GM21576 (cell line): ENCODE measurements around the gene ST3GAL2.
A peak's percentile ranks its signal among the peaks of the same experiment; 100 is the strongest.

ENCODE experiments used
- ATAC-seq: cut with Tn5 transposase; IDR thresholded peaks from one replicate; pipeline ENCODE4 v1.9.1; 2021; ENCODE audit warnings: mild to moderate bottlenecking, moderate library complexity; ENCODE audit not compliant: unreplicated experiment

ST3GAL2 gene, protein sequence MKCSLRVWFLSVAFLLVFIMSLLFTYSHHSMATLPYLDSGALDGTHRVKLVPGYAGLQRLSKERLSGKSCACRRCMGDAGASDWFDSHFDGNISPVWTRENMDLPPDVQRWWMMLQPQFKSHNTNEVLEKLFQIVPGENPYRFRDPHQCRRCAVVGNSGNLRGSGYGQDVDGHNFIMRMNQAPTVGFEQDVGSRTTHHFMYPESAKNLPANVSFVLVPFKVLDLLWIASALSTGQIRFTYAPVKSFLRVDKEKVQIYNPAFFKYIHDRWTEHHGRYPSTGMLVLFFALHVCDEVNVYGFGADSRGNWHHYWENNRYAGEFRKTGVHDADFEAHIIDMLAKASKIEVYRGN

DNA sequence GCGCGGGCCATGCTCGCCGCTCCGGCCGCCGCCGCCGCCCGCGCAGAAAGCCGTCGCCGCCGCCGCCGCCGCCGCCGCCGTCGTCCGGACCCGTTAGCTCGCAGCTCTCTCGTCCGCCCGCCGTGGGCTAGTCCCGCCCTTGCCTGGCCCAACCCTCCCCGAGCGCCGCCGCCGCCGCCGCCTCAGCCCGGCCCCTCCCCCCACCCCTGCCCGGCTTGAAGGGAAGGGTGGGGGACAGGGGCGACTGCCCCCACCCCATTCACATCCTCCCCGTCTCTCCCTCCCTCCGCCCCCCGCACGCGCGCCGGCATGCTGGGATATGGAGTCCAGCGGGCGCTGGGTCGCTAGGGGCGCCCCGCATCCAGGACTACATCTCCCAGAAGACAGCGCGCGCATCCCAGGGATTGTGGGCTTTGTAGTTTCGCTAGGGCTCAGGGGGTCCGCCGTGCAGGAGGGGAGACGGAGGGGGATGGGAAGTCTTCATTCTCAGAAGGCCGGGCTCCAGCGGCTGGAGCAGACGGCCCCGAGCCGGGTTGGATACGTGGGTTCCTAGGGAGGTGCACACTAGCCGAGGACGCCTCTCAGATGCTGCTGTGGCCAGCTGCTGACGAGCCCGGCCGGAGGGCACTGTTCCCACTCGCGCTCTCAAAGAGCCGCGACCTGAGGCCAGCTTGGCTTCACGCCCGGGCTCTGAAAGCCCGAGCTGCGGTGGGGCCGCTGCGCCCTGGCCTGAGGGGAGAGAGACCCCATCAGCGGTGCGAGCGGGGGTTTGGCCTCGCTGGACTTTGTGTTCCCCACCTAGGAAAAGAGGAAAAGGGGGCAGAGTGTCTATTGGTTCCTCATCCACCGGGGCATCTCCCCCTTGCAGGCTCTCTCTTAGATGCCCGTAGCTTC lies at the start of gene ST3GAL2:
Gene ST3GAL2 (minus strand): TSS at position 132 of the 894 bp plus-strand sequence. CDS start 40,570 bp downstream, outside the sequence.
- ATAC-seq = peak; percentile 73

DNA sequence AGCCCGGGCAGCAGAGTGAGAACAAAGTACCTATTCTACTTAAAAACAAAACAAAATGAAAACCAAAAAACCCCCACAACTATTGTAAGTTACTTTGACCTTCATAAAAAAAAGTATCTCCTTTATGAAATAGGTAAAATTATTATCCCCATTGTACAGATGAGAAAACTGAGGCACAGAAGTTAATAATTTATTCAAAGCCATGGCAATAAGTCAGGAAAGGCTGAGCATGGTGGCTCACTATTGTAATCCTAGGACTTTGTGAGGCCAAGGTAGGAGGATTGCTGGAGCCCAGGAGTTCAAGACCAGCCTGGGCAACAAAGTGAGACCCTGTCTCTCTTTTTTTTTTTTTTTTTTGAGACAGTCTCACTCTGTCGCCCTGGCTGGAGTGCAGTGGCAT lies 46.0 kb upstream of the ST3GAL2 start:
- no peak for ATAC-seq

DNA sequence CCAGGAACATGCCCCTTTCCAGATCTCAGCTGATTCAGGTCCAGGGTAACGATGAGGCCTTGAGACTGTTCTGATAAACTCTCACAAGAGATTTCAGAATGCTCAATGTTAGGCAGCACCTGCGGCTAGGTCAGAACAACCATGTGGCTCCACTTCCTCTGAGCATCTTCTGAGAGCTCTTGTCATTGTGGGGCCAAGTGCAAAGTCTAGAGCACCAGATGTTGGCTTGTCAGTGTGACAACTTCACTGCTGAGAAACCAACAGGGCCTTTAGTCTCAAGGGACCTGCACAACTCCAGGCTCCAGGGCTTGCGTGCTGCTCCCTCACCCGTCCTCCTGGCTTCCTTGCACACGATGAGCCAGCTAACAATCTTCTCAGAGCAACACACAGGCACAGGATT lies 44.5 kb upstream of the ST3GAL2 start:
- peak; percentile 56 for ATAC-seq

DNA sequence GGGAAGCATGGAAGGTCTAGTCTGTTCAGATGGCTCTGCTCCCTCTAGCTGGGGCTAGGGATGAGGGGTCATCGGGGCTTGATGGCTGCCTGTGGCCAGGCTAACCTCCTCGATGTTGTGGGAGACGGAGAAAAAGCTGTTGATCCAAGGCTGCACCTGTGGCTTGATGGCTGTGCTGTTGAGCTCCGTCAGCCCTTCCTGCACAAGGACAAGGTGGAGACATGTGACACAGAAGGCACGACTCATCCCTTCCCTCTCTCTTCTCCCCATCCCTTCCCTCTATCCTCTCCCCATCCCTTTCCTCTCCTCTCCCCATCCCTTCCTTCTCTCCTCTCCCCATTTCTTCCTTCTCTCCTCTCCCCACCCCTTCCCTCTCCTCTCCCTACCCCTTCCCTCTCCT lies 43.7 kb upstream of the ST3GAL2 start:
- no peak for ATAC-seq

DNA sequence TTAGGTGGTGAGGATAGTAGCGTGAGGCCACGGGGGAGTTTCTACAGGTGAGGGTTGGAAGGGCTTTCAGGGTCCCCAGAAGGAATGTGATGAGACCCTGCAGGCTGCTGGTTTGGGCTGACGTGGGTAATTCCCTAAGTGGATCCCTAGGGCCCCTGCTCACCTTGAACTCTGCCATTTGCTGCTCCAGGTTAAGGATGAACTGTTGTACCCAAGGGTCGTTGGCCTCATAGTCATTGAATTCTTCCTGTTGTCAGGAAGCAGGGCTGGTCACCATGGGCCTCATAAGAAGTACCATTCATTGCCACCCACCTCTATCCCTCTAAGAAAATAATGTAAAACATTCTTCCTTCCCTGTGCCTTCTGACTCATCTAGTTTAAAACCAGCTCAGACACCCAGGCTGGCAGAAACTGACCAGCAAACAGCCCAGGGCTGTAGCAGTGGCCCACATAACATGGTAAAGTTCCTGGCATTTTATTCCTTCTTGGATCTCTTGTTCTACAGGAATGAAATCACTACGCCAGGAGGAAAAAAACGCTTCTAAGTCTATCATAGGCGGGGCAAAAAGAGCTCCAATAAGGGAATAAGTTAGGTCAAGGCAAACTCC lies 43.1 kb upstream of the ST3GAL2 start:
- ATAC-seq = no peak

DNA sequence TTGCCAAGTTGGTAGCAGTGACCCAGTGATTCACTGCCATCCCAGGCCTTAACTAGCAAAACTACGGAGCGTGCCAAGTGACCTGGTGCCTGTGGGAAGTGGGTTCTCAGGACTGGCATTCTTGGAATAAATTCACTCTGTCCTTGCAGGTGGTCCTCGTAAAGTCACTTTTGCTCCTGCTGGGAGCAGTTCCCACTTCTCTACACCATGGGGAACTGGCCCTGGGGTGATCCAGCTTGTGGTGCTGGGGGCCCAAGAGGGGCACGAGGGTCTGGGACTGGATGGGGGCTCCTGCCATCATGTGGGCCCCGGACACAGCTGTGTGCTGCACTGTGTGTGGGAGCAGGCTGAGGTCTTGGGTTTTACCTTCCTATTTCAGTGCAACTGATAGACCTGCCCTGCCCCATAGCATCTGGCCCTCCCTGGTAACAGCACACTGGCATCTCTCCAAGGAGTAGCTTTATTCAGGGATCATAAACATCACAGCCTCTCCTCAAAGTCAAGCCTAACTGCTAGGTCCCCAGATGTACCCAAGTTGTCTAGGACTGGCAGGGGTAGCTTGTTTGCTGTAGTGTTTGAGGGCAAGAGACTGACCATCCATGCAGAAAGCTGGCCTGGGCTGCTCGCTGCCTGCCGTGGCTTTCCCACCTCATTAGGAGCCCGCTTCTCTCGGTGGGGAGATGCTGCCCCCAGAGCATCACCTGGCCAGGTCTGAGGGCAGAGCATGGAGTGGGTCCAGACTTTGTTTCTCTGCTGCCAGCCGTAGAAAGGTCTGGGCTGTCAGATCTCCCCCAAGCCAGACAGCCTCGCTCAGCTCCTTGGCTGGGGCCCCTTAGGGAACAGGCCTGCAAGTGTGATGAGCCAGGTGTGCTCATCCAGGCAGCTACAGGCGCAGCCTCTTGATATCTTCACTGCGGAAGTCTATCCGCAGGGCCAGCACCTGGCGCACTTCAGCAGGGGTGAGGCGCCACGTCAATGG lies 41.5 kb upstream of the ST3GAL2 start:
- ATAC-seq = no peak

DNA sequence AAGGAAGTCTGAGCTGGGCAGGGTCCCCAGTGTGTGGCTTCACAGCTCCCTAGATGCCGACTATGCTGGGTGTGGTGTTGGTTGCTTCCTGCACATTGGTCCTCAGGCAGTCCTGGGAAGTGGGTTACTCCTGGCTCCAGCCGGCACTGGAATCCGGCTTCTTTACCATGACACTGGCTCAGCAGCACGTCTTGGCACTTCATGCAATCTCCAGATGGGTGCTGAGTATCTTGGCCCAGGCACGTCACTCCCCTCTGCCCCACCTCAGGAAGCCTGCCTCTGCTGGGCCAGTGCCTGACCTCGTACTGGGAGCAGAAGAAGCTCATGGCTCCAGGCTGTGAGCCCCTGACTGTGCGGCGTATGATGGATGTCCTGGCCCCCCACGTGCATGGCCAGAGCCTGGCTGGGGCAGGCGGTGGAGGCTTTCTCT lies 40.0 kb upstream of the ST3GAL2 start:
- ATAC-seq = no peak

DNA sequence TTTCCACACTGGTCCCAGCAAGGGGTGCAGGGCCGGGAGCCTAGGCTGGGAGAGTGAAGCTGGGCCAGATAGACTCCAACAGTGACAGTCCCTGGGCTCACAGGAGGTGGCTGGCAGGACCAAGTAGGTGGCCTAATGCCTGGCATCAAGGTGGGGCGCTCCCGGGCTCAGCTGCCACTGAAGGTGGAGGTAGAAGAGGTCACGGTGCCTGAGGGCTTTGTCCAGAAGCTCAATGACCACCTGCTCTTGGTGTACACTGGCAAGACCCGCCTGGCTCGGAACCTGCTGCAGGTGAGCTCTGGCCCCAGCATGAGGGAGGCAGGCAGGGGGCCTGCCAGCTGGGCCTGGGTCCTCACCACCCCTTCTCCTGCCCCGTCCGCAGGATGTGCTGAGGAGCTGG lies 39.3 kb upstream of the ST3GAL2 start:
- no peak for ATAC-seq

DNA sequence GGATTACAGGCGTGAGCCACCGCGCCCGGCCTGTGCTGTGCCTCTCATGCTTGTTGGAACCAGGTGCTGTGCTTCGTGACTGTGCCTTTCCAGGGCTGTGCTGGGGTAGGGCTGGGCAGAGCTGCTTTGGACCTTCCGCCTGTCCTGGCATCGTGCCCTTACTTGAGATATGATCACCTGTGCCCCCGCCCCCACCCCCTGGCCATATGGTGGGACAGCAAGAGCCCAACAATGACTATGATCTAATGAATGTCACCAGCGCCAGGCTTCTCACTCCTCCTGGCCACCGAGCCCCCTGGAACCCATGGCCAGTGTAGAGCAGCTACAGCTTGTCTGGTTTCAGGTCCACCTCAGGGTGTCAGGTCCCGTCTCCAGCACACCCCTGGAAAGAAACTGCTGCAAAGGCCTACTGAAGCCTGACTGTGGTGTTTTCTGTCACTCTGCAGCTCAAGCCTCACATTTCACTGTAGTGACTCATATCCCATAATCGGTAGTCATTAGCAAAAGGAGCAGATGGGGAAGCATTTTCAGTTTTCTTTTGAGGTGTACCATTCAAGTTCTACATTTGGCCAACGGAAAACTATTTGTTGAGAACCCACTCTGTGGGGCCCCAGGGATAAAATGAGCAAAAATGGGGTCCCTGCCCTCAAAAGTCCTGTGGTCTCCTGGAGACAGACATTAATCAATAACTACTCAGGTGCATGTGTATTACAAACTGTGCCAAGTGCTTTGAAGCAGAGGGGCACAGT lies 37.5 kb upstream of the ST3GAL2 start:
- peak; percentile 68 for ATAC-seq

DNA sequence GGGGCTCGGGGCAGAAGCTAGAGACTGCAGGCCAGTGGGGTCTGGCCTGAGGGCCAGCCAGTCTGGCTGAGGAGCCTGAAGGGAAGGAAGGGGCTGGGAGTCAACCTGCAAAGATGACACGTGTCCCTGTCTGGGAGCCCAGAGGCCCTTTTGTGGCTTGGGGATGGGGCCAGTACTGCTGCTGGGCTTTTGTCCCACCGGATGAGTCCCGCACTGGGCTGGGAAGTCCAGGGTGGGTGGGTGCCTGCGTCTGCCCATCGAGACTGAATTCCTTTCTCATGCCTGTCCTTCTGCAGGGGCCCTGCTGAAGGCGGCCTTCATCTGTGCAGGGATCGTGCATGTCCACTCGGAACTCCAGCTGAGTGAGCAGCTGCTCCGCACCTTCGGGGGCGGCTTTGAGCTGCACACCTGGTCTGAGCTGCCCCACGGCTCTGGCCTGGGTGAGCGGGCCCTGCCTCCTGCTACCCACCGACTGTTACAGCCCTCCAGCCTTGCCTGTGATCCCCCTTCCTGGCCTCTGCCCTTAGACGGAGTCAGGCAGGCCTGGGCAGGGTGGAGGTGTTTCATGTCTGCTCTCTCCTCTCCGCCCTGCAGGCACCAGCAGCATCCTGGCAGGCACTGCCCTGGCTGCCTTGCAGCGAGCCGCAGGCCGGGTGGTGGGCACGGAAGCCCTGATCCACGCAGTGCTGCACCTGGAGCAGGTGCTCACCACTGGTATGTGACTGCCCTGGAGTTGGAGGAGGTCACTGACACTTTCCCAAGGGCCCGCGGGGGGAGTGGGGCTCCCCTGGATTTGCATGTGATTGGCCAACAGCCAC lies 36.4 kb upstream of the ST3GAL2 start:
- ATAC-seq = no peak

DNA sequence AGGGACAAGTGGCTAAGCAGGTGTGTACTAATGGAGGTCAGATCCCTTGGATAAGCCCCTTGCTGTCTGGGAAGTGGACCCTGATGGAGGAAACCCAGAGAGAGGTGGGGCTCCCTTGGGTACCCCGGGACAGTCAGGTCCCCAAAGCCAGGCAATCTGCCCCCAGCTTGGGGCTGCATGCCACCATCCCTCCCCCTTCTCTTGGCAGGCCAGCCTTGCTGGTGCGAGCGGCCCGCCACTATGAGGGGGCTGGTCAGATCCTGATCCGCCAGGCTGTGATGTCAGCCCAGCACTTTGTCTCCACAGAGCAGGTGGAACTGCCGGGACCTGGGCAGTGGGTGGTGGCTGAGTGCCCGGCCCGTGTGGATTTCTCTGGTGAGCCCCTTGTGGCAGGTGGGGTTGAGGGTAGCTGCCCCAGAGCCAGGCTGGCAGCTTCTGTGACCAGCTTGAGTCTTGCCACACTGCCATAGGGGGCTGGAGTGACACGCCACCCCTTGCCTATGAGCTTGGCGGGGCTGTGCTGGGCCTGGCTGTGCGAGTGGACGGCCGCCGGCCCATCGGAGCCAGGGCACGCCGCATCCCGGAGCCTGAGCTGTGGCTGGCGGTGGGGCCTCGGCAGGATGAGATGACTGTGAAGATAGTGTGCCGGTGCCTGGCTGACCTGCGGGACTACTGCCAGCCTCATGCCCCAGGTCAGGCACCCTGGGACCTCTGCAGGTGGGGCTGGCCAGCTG lies 35.6 kb upstream of the ST3GAL2 start:
- ATAC-seq = no peak

DNA sequence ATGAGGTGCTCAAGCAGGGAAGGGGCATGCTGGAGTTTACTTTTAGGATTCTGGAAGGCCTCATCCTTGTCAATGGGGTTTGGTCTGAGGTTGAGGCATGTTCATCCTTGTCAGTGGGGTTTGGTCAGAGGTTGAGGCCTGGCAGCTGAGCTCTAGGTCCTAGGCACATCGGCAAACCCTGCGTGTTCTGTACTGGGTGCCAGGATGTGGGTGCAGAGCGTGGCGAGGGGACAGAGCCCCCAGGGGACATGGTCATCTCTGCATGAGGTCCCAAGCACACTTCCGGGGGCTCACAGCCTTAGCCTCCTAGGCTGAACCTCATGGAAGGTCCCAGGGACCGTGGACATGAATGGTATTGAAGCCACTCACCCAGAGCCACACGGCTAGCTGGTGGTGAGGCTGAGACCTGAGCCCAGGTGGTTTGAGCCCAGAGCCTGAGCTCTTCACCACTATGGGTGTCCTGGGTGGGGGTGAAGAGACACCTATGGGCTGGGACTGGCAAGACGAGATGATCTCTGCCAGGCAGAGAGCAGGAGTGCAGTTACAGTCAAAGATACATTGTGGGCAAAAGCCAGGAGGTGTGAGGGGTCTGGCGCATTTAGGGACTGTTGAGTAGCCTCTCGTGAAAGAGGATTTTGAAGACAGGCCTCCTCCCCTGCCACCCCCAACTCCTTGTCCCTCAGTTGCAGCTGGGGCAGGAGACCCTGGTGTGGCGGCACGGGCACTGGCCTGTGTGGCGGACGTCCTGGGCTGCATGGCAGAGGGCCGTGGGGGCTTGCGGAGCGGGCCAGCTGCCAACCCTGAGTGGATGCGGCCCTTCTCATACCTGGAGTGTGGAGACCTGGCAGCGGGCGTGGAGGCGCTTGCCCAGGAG lies 34.8 kb upstream of the ST3GAL2 start:
- no peak for ATAC-seq

DNA sequence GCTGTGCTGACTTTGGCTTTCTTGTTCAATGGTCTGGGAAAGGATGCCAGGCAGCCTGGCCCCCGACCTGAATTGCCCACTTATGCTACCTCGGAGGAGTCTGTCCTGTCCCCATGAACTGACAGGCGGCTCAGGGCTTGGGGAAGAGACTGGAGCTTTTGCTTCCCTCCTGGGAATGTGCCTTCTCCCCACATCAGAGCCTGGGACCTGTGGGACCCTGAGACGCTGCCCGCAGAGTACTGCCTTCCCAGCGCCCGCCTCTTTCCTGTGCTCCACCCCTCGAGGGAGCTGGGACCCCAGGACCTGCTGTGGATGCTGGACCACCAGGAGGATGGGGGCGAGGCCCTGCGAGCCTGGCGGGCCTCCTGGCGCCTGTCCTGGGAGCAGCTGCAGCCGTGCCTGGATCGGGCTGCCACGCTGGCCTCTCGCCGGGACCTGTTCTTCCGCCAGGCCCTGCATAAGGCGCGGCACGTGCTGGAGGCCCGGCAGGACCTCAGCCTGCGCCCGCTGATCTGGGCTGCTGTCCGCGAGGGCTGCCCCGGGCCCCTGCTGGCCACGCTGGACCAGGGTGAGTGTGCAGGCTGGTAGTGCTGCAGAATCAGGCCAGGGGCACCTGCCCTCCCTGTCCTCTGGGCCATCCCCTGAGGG lies 34.0 kb upstream of the ST3GAL2 start:
- ATAC-seq = no peak

DNA sequence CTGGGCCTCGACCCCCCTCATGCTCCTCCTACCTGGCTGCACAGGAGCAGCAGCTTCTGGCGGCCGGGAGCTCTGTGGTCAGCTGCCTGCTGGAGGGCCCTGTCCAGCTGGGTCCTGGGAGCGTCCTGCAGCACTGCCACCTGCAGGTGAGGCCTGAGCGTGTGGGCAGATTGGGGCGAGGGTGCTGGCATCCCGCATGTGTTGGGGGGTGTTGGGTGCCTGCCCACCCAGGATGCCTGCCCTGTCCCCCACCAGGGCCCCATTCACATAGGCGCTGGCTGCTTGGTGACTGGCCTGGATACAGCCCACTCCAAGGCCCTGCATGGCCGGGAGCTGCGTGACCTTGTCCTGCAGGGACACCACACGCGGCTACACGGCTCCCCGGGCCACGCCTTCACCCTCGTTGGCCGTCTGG lies 32.0 kb upstream of the ST3GAL2 start:
- no peak for ATAC-seq

DNA sequence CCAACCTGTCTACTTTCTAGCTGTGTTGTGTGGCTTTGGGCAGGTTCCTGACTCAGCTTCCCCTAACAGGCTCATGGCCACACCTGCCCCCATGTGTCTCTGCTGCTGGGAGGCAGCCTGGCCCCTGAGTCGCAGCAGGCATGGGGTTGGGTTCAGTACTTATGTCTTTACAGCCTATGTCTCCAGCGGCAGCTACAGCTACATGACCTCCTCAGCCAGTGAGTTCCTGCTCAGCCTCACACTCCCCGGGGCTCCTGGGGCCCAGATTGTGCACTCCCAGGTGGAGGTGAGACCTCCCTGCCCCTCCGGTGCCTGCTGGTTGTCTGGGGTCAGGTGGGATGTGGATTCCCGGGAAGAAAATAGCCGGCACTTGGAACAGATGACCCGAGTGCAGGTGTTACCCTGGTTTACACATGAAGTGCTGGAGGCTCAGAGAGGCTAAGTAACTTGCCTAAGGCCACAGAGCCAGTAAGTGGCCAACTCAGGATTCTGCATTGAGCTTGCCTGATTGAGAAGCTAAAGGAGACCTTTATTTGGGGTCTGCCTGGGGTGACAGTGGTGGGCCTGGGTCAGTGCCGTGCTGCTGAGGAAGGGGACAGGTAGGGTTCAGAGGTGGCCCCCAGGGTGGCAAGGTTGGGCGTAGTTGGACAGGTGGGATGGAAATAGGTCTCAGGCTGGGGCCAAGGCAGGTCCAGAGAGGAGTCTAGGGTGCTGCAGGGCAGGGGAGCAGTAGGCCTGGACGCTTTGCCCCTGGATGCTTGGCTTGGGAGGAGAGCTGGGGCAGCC lies 31.4 kb upstream of the ST3GAL2 start:
- no peak for ATAC-seq
